GM08714 (cell line): ENCODE data around the gene ZNF639.

Experiments
- H3K4me3 ChIP-seq: fragments of 200-500 bp; sonication (Bioruptor generic); 2 replicates; pipeline ENCODE4 v1.5.1; 2014; ENCODE audit warnings: mild to moderate bottlenecking, low read length, inconsistent platforms
- ZNF274 ChIP-seq: IDR thresholded peaks from 2 replicates; pipeline ENCODE4 v1.6.1; 2012; ENCODE audit warnings: mild to moderate bottlenecking, low read depth, low read length

ZNF639 gene

GRCh38 chr3:179336345-179336929 is 13.6 kb downstream of the ZNF639 start:
- no peak overlapping the region for H3K4me3 ChIP-seq
- TF ChIP-seq ZNF274, result no peak

GRCh38 chr3:179347345-179348194 is 24.7 kb downstream of the ZNF639 start, which contains the start of gene MFN1:
TSS of gene MFN1 (plus strand) at chr3:179347709. CDS start at chr3:179348852, 1,143 bp downstream.
- TF ChIP-seq ZNF274, result no peak
- peak within 1 kb of the TSS; percentile 95 for H3K4me3 ChIP-seq

GRCh38 chr3:179348325-179349013 is 25.6 kb downstream of the ZNF639 start:
- peak overlapping the region; percentile 95 for H3K4me3 ChIP-seq
- no peak for TF ChIP-seq ZNF274

- TF ChIP-seq ZNF274, result no peak
- H3K4me3 ChIP-seq, result no peak overlapping the region
These were observed 33.2 kb downstream of the ZNF639 start for GRCh38 chr3:179355996-179356395.

- TF ChIP-seq ZNF274, result no peak
- H3K4me3 ChIP-seq, result no peak overlapping the region
These were observed 40.5 kb downstream of the ZNF639 start for GRCh38 chr3:179363332-179363731.

GRCh38 chr3:179369621-179370020 is 46.8 kb downstream of the ZNF639 start:
- no peak for TF ChIP-seq ZNF274
- no peak overlapping the region for H3K4me3 ChIP-seq

DNA sequence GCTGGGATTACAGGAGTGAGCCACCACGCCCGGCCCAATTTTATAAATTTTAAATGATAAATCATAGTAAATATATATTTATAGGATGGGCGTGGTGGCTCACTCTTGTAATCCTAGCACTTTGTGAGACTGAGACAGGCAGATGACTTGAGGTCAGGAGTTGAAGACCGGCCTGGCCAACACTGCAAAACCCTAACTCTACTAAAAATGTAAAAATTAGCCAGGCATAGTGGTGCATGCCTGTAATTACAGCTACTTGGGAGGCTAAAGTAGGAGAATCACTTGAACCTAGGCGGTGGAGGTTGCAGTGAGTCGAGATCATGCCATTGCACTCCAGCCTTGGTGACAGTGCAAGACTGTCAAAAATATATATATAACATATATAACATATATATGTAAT is 51.1 kb downstream of the ZNF639 start:
- H3K4me3 ChIP-seq, result no peak overlapping the region
- no peak for TF ChIP-seq ZNF274

DNA sequence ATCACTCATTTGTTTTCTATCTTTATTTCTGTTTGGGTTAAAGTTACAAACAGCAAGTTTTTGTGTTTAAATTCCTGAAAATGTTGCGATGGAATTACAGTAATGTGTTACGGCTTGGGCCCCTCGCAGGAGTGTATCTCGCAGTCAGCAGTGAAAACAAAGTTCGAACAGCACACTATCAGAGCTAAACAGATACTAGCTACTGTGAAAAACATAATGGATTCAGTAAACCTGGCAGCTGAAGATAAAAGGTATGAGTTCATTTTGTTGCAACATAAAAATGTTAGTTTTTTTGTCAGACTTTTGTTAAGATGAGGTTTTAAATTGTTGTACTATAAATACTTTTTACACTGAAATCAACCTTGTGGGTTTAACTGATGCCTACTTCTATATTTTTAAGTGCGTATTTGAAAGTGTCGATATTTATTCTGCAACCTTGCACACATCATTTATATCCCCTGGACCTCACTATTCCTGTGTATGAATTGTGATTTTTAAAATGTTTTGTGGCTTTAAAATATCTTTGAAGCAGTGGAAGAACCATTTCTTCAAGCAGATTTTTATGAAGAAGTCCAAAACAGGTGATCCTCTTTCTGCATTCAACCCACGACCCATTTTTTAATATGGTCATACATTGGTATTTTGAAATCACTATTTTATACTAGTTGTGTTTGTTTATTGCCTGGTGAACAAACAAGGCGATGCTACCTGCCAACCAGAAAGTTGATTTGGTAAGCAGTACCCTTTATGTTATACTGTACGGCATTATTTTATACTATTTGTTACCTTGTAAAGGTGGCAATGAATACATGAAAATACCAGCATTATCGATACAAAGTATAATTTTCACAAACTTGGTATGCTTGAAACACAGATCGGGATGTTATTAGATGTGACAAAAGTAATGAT is 52.5 kb downstream of the ZNF639 start:
- no peak overlapping the region for H3K4me3 ChIP-seq
- TF ChIP-seq ZNF274, result no peak

GRCh38 chr3:179376474-179376873 is 53.6 kb downstream of the ZNF639 start:
- TF ChIP-seq ZNF274, result no peak
- no peak overlapping the region for H3K4me3 ChIP-seq
